B cell (primary cell): Measurements from ENCODE around the gene ALOX15.

Experiments
- CTCF ChIP-seq: fragments of 200-600 bp; IDR thresholded peaks from one replicate; pipeline ENCODE4 v1.8.0; 2022; ENCODE audit warnings: antibody characterized with exemption, mild to moderate bottlenecking
- EZH2 ChIP-seq: IDR thresholded peaks from 2 replicates; pipeline ENCODE4 v1.6.1; 2012; ENCODE audit warnings: borderline replicate concordance, low read depth, mild to moderate bottlenecking, moderate library complexity, low read length; ENCODE audit not compliant: insufficient read depth, poor library complexity, severe bottlenecking

DNA sequence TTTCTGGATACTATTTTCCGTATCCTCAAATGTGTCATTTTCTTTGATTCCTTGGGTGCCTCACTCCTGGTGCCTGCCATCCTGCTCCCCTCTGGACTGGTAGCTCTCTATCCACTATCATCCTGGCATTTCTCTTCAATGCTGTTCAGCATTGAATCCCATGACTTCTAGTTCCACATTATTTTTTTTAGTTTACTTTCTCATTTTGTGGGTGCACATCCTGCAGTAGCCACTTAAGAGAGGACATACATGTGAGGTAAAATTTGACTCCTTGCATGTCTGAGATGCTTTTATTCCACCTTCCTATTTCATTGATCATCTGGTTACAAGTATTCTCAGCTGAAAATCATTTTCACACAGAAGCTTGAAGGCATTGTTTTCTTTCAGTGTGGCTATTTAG, 19.1 kb downstream of the ALOX15 start:
- no peak for TF ChIP-seq CTCF
- no peak for TF ChIP-seq EZH2
